SK-N-SH treated with all-trans-retinoic acid at 6 μM for 48 hours (cell line): Measurements from ENCODE around the gene HOXC5.

Source experiments
- ATAC-seq: fragments of 200-7000 bp; cut with Tn5 transposase; 3 replicates; pipeline ENCODE4 v1.9.1; 2020; ENCODE audit warnings: mild to moderate bottlenecking, moderate library complexity
- ARNTL ChIP-seq: fragments of 450-650 bp; formaldehyde crosslinking; IDR thresholded peaks from 2 replicates; pipeline ENCODE4 v1.5.0; 2020; ENCODE audit warnings: low read depth, mild to moderate bottlenecking, moderate library complexity, borderline replicate concordance
- BACH2 ChIP-seq: fragments of 250-450 bp; sonication (Bioruptor Pico); IDR thresholded peaks from 2 replicates; pipeline ENCODE4 v1.9.0; 2021; ENCODE audit warnings: mild to moderate bottlenecking, borderline replicate concordance
- CSDC2 ChIP-seq: fragments of 250-450 bp; sonication (Bioruptor Pico); IDR thresholded peaks from 2 replicates; pipeline ENCODE4 v1.5.0; 2020; ENCODE audit warnings: mild to moderate bottlenecking, moderate library complexity
- ESRRG ChIP-seq: fragments of 250-450 bp; sonication (Bioruptor Pico); IDR thresholded peaks from 2 replicates; pipeline ENCODE4 v1.6.1; 2021; ENCODE audit warnings: mild to moderate bottlenecking
- GLIS3 ChIP-seq: fragments of 250-450 bp; sonication (Bioruptor Pico); IDR thresholded peaks from 2 replicates; pipeline ENCODE4 v1.5.0; 2020; ENCODE audit warnings: mild to moderate bottlenecking, moderate library complexity
- OSR1 ChIP-seq: fragments of 250-450 bp; sonication (Bioruptor Pico); IDR thresholded peaks from 2 replicates; pipeline ENCODE4 v1.8.0; 2022; ENCODE audit warnings: moderate library complexity, mild to moderate bottlenecking, inconsistent platforms
- PPARA ChIP-seq: fragments of 250-450 bp; sonication (Bioruptor Pico); IDR thresholded peaks from 2 replicates; pipeline ENCODE4 v1.5.0; 2020; ENCODE audit warnings: mild to moderate bottlenecking, borderline replicate concordance
- SNAI2 ChIP-seq: fragments of 250-450 bp; sonication (Bioruptor Pico); IDR thresholded peaks from 2 replicates; pipeline ENCODE4 v1.5.0; 2020; ENCODE audit warnings: mild to moderate bottlenecking, moderate library complexity
- TCF4 ChIP-seq: fragments of 250-450 bp; sonication (Bioruptor Pico); IDR thresholded peaks from 2 replicates; pipeline ENCODE4 v1.8.0; 2021; ENCODE audit warnings: mild to moderate bottlenecking, moderate library complexity, borderline replicate concordance
- TOX ChIP-seq: fragments of 250-450 bp; sonication (Bioruptor Pico); IDR thresholded peaks from 2 replicates; pipeline ENCODE4 v1.8.0; 2021; ENCODE audit warnings: mild to moderate bottlenecking, moderate library complexity, borderline replicate concordance
- ZC3H10 ChIP-seq: fragments of 250-450 bp; sonication (Bioruptor Pico); IDR thresholded peaks from 2 replicates; pipeline ENCODE4 v1.5.1; 2021; ENCODE audit warnings: mild to moderate bottlenecking, moderate library complexity
- ZFP3 ChIP-seq: fragments of 250-450 bp; sonication (Bioruptor Pico); IDR thresholded peaks from 2 replicates; pipeline ENCODE4 v1.5.0; 2020; ENCODE audit warnings: mild to moderate bottlenecking, moderate library complexity
- ZFP30 ChIP-seq: fragments of 450-650 bp; formaldehyde crosslinking; IDR thresholded peaks from 2 replicates; pipeline ENCODE4 v1.5.0; 2022; ENCODE audit warnings: mild to moderate bottlenecking, moderate library complexity
- ZNF565 ChIP-seq: fragments of 450-650 bp; formaldehyde crosslinking; conservative IDR thresholded peaks from 2 replicates; pipeline ENCODE4 v1.5.0; 2020; ENCODE audit warnings: low read depth, mild to moderate bottlenecking, moderate library complexity
- ZNF70 ChIP-seq: fragments of 450-650 bp; formaldehyde crosslinking; IDR thresholded peaks from 2 replicates; pipeline ENCODE4 v1.5.0; 2020; ENCODE audit warnings: mild to moderate bottlenecking, moderate library complexity
- ZNF8 ChIP-seq: fragments of 450-650 bp; formaldehyde crosslinking; IDR thresholded peaks from 2 replicates; pipeline ENCODE4 v1.5.0; 2020; ENCODE audit warnings: mild to moderate bottlenecking, moderate library complexity
- TF ChIP-seq, protein P1 (sequence below): fragments of 250-450 bp; sonication (Bioruptor Pico); IDR thresholded peaks from 2 replicates; pipeline ENCODE4 v1.8.0; 2020; ENCODE audit warnings: mild to moderate bottlenecking, moderate library complexity, borderline replicate concordance
- TF ChIP-seq, protein P2 (sequence below): fragments of 250-450 bp; sonication (Bioruptor Pico); IDR thresholded peaks from 2 replicates; pipeline ENCODE4 v1.5.1; 2021; ENCODE audit warnings: mild to moderate bottlenecking, moderate library complexity
- TF ChIP-seq, protein P3 (sequence below): fragments of 250-450 bp; sonication (Bioruptor Pico); IDR thresholded peaks from 2 replicates; pipeline ENCODE4 v1.5.0; 2020; ENCODE audit warnings: mild to moderate bottlenecking, moderate library complexity
- TF ChIP-seq, protein P4 (sequence below): fragments of 250-450 bp; sonication (Bioruptor Pico); IDR thresholded peaks from 2 replicates; pipeline ENCODE4 v1.5.1; 2020; ENCODE audit warnings: low read depth, mild to moderate bottlenecking, moderate library complexity
- TF ChIP-seq, protein P5 (sequence below): fragments of 250-450 bp; sonication (Bioruptor Pico); IDR thresholded peaks from 2 replicates; pipeline ENCODE4 v1.8.0; 2021; ENCODE audit warnings: low read depth, mild to moderate bottlenecking, moderate library complexity, borderline replicate concordance

HOXC5 gene

DNA sequence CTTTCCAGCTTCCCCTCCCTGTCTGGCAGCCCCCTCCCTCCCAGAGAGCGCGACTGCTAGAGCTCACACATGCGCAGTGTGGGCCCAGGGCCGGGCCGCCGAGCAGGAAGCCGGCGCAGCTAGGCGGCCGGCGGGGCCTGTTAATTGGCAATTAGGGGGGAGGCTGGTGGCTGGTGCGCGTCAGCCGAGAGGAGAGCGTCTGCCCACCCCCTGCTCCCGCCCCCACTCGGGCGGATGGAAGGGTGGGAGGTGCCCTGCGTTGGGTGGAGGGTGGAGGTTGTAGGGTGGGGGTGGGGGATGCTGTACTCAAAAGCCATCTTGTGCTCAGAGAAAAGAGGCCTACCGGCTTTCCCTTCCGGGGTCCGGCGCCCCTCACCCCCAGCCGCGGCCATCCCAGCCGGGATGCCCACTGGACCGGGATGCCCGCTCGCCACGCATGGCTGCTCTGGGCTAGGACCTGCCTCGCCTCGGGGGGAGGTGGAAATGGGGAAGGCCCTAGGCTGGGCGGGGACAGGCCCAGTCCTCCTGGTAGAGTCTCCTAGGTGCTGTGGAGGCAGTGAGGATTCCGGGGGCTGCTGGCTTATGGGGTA is 14.9 kb upstream of the HOXC5 start:
- ATAC-seq = peak; percentile 85
- TF ChIP-seq, protein P1, sequence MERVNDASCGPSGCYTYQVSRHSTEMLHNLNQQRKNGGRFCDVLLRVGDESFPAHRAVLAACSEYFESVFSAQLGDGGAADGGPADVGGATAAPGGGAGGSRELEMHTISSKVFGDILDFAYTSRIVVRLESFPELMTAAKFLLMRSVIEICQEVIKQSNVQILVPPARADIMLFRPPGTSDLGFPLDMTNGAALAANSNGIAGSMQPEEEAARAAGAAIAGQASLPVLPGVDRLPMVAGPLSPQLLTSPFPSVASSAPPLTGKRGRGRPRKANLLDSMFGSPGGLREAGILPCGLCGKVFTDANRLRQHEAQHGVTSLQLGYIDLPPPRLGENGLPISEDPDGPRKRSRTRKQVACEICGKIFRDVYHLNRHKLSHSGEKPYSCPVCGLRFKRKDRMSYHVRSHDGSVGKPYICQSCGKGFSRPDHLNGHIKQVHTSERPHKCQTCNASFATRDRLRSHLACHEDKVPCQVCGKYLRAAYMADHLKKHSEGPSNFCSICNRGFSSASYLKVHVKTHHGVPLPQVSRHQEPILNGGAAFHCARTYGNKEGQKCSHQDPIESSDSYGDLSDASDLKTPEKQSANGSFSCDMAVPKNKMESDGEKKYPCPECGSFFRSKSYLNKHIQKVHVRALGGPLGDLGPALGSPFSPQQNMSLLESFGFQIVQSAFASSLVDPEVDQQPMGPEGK (CRISPR knock-in tag) = peak; percentile 58; the same call in 1 of the 2 replicates
- TF ChIP-seq, protein P2, sequence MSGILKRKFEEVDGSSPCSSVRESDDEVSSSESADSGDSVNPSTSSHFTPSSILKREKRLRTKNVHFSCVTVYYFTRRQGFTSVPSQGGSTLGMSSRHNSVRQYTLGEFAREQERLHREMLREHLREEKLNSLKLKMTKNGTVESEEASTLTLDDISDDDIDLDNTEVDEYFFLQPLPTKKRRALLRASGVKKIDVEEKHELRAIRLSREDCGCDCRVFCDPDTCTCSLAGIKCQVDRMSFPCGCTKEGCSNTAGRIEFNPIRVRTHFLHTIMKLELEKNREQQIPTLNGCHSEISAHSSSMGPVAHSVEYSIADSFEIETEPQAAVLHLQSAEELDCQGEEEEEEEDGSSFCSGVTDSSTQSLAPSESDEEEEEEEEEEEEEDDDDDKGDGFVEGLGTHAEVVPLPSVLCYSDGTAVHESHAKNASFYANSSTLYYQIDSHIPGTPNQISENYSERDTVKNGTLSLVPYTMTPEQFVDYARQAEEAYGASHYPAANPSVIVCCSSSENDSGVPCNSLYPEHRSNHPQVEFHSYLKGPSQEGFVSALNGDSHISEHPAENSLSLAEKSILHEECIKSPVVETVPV (CRISPR knock-in tag) = 0 out of 2 replicates have a peak, but pooled peaks have one; percentile 9
- no peak; the same call in 1 of the 2 replicates for TF ChIP-seq ZNF70 (CRISPR knock-in tag)
- 0 out of 2 replicates have a peak, but pooled peaks have one; percentile 18 for TF ChIP-seq ZNF8
- no peak for TF ChIP-seq ESRRG
- TF ChIP-seq, all 23 proteins: peak for 3

DNA sequence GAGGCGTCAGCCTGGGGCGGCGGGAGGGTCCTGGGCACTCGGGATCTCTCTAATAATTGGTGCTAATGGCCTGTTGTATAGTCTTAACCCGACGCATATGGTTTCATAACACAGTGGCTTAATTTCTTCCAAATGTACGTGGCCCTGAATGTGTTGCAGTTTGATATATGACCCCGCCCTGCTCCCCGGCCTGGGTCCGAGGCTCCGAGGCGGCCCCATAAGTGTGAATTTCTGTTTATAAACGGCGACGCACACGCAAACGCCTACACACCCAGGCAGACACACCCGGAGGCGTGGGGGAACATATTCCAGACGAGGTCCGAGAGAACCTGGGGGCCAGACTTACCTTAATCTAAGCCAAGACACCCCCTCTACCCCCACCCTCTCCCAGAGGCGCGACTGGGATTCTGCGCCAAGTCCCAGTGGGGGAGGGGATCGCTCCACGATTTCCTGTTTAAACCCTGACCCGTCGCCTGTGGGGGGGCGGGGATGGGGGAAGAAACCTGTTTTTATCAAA is 14.3 kb upstream of the HOXC5 start:
- no peak for ATAC-seq
- no peak for TF ChIP-seq PPARA (CRISPR knock-in tag)
- TF ChIP-seq, protein P2 (CRISPR knock-in tag) = 0 out of 2 replicates have a peak, but pooled peaks have one; percentile 3

DNA sequence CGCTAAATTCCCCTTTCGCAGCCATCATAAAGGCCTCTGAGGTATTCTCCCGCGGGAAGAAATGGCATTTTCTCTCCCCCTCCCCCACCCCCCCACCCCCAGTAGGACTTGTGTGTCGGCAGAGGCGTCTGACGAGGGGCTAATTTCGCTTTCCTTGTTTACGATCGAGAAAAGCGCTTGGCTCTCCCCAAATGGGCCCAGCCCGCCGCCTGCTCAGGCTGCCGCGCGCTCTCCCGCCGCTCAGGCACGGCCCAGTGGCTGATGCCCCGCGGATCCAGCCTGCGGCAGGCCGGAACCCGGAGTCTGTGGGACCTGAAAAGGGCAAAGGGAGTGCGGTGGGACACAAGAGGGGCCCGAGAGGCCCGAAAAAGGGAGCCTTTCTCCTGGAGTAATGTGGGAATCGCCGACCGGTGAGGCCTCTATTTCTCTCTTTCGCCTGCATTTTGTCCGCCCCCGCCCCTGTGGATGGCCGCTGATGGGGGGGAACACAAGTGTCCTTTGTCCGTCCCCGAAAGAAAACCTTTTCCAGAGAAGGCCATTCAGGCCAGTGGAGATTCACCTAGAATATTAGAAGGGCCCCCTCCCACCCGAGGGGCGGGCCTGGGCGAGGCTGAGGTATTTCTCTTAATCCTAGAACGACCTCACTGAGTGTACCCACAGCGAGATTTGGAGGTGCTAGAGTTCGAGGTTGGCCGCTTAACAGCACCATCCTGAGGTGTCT is 13.6 kb upstream of the HOXC5 start:
- TF ChIP-seq GLIS3 (CRISPR knock-in tag) (no peak), CSDC2 (CRISPR knock-in tag) (no peak), BACH2 (CRISPR knock-in tag) (no peak), ARNTL (CRISPR knock-in tag) (no peak), PPARA (CRISPR knock-in tag) (no peak), TCF4 (CRISPR knock-in tag) (no peak), ZNF8 (no peak), ZFP3 (no peak), OSR1 (CRISPR knock-in tag) (no peak), ESRRG (no peak), SNAI2 (no peak), TOX (CRISPR knock-in tag) (no peak), ZC3H10 (CRISPR knock-in tag) (no peak), ZFP30 (CRISPR knock-in tag) (no peak), ZNF565 (no peak)
- TF ChIP-seq, protein P3, sequence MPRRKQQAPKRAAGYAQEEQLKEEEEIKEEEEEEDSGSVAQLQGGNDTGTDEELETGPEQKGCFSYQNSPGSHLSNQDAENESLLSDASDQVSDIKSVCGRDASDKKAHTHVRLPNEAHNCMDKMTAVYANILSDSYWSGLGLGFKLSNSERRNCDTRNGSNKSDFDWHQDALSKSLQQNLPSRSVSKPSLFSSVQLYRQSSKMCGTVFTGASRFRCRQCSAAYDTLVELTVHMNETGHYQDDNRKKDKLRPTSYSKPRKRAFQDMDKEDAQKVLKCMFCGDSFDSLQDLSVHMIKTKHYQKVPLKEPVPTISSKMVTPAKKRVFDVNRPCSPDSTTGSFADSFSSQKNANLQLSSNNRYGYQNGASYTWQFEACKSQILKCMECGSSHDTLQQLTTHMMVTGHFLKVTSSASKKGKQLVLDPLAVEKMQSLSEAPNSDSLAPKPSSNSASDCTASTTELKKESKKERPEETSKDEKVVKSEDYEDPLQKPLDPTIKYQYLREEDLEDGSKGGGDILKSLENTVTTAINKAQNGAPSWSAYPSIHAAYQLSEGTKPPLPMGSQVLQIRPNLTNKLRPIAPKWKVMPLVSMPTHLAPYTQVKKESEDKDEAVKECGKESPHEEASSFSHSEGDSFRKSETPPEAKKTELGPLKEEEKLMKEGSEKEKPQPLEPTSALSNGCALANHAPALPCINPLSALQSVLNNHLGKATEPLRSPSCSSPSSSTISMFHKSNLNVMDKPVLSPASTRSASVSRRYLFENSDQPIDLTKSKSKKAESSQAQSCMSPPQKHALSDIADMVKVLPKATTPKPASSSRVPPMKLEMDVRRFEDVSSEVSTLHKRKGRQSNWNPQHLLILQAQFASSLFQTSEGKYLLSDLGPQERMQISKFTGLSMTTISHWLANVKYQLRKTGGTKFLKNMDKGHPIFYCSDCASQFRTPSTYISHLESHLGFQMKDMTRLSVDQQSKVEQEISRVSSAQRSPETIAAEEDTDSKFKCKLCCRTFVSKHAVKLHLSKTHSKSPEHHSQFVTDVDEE = no peak
- TF ChIP-seq, protein P4, sequence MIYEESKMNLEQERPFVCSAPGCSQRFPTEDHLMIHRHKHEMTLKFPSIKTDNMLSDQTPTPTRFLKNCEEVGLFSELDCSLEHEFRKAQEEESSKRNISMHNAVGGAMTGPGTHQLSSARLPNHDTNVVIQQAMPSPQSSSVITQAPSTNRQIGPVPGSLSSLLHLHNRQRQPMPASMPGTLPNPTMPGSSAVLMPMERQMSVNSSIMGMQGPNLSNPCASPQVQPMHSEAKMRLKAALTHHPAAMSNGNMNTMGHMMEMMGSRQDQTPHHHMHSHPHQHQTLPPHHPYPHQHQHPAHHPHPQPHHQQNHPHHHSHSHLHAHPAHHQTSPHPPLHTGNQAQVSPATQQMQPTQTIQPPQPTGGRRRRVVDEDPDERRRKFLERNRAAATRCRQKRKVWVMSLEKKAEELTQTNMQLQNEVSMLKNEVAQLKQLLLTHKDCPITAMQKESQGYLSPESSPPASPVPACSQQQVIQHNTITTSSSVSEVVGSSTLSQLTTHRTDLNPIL = no peak
- TF ChIP-seq, protein P1 (CRISPR knock-in tag) = no peak
- TF ChIP-seq, protein P5, sequence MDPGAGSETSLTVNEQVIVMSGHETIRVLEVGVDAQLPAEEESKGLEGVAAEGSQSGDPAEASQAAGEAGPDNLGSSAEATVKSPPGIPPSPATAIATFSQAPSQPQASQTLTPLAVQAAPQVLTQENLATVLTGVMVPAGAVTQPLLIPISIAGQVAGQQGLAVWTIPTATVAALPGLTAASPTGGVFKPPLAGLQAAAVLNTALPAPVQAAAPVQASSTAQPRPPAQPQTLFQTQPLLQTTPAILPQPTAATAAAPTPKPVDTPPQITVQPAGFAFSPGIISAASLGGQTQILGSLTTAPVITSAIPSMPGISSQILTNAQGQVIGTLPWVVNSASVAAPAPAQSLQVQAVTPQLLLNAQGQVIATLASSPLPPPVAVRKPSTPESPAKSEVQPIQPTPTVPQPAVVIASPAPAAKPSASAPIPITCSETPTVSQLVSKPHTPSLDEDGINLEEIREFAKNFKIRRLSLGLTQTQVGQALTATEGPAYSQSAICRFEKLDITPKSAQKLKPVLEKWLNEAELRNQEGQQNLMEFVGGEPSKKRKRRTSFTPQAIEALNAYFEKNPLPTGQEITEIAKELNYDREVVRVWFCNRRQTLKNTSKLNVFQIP (CRISPR knock-in tag) = no peak
- TF ChIP-seq, protein P2 (CRISPR knock-in tag) = no peak
- ATAC-seq = no peak
